GM18517 (cell line): ENCODE results near the gene KLHL29.

Source experiments
- ATAC-seq: cut with Tn5 transposase; IDR thresholded peaks from one replicate; pipeline ENCODE4 v1.9.1; 2021; ENCODE audit warnings: mild to moderate bottlenecking, moderate library complexity; ENCODE audit not compliant: unreplicated experiment

The KLHL29 gene

DNA sequence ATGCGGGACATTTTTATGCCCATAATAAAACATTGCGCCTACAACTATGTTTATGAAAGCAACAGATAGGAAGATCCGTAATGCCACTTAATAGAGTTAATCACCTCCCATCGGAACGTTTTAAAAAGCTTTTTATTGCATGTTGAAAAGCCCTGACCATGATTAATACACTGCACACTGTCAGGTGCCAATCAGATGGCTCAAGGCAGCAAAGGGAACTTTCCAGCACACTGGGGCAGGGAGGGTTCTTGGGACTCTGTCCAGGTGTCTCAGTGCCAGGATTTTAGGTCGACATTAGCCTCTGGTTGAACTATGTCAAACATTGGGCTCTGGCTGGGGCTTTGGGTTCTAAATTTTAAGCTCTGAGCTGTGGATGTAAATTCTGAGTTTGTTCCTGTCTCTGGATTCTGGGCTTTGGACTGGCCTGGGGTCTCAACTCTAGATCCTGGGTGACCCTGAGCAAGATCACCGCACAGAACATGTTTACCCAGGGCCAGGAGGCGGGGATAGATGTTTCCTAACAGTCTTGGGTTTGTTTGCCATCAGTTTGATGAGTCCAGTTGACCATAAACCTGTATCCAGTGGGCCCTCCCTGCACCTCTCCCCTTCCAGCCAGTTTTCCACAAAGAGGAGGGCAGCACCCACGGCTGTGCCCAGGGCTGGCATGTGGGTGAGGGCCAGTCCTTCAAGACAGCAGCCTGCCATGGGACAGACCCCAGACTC, 279.2 kb downstream of the KLHL29 start:
- ATAC-seq = no peak

DNA sequence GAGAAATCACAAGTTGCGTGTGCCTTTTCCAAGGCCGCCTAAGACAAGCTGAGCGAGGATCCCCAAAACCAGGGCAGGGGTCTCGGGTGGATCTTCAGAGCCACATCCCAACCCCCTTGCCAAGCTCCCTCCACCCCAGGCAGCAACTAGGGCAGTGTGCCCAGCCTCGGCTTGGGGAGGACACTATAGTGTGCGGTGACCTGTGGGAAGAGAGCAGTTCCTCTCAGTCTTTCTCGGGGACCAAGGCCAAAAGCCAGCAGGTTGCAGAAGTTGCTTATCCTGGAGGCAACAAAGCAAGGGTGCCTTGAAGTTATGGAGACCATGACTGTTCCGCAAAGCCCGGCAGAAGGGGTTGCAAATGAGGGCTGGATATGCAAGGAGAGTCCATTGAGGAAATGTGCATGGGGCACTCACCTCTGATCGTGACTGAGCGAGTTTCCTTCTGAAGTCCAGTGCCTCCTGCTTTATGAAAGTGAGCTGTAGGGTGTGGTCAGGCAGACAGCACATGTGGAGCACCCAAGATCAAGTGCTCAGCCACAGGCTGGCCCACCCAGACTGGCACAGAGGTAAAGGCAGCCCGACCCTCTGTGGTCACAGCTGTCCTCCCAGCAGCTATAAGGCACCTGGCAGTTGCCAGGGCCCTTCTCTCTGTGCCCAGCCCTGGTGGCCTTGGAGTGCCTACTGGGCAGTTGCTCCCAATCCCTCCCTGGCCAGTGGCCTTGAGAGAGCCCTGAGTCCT, 281.4 kb downstream of the KLHL29 start:
- ATAC-seq = no peak

DNA sequence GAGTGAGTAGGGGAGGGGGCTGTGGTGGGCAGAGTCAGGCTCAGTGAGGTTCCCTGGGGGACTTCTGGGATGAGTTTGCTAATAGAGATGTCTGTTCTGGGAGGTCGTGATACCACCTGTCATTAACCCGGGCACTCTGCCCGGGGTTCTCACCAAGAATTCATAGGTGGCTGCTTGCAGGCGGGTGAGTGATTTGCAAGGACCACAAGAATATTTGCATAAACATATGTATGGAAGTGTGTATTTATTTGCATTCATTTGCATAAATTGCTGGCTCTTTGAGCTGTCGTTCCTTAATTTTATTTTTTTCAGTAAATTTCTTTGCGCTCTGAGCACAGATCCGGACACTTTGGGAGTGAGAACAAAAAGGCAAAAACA, 282.0 kb downstream of the KLHL29 start:
- no peak for ATAC-seq

DNA sequence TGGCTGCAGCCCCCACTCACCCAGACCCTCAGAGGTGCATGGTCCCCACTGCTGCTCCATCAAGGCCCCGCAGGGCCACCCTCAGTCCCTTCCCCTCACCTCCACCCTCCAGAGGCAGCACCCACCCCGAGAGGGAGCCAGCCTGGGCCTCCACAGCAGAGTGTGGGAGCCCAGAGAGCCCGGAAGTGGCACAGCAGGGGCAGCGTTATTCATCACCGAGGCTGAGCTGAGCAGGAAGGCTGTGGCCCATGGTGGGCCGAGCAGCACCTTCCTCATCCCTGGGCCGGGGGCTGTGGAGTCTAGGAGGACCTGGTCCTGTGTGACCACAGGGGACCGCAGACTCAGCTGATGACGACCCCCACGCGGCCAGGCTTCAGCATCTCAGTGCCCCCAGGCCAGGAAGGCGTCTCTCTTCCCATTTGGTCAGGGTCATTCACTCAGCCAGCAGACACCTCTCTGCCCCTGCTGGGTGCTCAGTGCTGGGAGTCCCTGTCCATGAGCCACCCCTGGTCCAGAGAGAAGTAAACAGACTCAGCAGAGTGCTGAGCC, 283.9 kb downstream of the KLHL29 start:
- no peak for ATAC-seq

DNA sequence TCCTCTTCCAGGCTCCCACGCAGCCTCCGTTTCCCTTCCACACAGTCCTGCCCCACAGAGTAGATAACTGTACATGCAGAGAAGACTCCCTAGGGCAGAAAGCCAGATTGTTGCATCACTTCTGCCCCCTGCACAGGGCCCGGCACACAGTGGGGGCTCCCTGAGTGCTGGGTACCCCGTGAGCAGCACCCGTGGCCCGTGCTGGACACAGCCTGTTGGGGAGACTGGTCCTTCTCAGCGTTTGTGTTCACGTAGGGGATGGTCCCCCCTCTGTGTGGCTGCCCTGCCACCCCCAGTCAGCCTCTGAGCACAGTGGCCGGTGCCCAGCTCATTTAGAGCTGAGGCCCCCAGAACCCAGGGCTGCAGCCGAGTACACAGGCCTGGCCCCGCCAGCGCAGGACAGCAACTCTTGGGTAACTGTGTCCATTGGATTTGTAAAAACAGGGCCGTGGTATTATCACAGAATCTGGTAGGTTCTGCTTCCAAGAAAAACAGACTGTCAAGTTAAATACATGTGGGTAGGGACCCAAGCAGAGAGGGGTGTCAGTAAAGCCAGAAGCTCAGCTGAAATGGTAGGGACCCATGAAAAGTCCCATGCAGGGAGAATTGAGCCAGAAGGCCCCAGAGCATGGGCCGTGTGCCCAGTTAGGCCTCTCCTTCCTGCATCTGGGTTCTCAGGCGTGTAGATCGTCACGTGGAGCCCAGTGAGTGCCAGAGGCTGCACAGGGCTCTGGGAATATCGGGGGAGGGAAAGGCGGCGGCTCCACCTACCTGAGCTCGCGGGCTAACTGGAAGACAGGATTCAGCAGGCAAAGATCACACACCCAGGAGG, 284.6 kb downstream of the KLHL29 start:
- ATAC-seq = no peak

DNA sequence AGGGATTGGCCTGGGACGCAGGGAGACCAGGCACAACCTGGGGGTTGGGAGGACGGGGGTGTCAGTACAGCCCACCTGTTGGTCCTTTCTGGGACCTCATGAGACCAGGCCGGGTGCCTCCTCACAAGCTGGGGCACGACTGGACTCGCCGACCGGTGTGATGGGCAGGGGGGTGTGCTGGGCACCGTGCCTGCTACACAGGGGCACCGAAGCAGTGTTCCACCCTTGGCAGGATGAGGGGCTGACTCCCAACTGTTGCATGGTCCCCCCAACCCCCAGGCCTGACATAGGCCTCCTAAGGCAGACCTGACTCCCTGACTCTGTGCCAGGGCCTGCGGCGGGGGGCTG, 285.2 kb downstream of the KLHL29 start:
- no peak for ATAC-seq

DNA sequence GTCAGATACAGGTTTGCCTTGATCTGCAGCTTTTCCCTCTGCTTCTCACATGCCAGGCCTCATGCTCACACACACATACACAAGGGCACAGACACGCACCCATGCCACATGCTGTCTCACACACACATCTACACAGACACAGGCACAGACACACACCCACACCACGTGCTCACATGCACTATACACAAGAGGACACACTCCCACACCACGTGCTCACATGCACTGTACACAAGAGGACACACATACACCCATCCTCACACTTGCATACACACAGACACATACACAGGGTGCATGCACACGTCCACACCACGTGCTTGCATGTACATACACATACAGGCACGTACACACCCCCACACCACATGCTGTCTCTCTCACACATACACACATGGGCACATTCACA, 288.1 kb downstream of the KLHL29 start:
- no peak for ATAC-seq

DNA sequence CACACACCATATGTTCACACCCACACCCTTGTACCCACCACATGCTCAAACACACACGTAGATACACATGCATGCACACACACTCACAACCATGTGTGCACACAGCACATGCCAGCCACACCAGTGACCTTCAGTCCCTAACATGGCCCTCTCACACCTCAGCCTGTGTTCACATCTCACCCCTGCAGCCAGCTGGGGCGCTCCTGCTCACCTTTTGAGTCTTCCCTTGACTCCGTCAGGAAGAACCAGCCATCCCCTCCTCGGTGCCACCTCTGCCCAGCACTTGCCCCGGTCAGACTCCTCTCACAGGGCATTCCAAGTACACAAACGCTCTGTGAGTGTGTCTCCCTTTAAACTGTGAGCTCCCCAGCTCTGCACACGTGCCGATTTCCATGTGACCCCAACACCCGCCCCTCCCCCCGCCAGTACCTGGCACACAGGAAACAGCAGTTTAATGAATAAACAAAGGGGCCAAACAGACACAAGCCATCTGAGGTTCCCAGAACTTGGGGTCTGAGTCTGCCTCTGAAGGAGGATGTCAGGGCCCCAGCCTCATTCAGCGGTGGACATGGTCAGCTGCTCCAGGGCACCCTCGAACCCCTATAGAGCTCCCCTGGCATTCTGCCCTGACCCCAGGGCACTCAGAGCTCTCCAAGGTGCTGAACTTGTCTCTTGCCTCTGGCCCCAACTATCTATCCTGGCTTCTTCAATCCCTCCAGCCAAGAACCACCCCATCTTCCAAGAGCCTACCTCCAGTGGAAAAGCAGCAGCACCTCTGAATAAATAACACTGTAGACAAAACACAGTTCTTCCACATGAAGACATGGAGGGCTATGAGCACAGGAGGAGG, 289.1 kb downstream of the KLHL29 start:
- no peak for ATAC-seq

DNA sequence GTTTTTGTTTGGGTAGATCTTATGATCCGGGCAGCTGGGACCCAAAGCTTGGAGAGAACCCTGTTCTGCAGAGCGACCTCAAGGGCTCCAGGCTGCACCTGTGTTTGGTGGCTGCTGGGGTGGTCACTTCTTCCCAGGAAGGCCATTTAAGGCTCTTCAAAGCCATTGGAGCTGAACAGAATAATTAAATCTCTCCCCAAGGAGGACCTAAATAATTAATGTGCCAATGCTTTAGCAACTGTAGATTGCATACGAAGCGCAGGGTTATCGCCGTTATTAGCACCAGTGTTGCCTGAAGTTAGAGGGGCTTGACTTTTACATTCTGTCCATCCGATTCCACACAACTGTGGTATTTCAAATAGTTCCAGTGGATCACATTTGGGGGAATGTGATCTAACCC, 290.5 kb downstream of the KLHL29 start:
- ATAC-seq = no peak

DNA sequence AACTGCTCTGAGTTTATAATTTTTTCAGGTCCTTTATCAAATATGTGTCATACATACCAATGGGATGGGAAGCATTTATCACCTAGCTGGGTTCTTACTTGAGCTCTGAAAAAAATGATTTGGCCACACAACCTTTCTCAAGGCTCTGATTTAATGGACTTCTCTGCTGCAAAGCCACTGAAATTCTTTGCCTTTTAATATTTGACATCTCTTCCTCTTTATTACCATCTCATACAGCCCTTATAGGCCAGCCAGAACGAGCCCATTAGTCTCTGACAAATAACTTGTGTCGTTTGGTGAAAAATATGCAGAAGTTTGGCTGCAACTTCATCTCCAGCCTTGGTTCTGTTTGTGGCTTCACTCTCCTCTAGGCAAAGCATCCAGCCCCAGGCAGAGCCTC, 292.9 kb downstream of the KLHL29 start:
- no peak for ATAC-seq

DNA sequence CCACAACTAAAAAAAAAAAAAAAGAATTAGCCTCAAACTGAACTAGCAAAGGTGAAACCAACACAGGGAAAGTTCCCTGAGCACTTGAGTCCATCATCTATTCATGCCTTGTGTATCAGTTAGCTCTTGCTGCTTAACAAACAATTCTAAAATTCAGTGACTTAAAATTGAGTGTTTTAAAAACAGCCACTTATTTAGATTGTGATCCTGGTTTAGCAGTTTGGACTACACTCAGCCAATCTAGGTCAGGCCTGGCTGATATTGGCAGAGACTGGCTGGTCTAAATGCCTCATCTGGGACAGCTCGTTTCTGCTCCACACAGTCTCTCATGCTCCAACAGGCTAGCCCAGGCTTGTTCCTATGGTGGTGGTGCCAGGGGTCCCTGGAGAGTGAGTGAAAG, 294.1 kb downstream of the KLHL29 start:
- no peak for ATAC-seq

DNA sequence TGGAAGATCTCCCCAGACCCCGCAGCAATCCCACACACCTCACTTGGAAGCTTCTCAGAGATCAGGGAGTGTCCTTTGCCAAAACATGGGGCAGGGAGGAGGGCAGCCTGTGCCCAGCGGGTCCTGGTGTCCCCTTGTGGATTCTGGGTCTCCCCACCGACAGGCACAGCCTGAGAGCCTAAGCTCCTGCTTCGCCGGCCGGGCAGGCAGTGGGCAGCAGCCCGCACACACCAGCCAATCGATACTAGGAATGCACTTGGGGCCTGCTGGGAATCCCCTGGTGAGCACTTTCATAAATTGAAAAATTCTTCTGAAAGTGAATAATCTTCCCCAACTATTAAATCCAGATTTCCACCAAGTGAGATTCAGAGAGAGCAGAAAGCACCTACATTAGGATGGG, 296.0 kb downstream of the KLHL29 start:
- ATAC-seq = no peak

DNA sequence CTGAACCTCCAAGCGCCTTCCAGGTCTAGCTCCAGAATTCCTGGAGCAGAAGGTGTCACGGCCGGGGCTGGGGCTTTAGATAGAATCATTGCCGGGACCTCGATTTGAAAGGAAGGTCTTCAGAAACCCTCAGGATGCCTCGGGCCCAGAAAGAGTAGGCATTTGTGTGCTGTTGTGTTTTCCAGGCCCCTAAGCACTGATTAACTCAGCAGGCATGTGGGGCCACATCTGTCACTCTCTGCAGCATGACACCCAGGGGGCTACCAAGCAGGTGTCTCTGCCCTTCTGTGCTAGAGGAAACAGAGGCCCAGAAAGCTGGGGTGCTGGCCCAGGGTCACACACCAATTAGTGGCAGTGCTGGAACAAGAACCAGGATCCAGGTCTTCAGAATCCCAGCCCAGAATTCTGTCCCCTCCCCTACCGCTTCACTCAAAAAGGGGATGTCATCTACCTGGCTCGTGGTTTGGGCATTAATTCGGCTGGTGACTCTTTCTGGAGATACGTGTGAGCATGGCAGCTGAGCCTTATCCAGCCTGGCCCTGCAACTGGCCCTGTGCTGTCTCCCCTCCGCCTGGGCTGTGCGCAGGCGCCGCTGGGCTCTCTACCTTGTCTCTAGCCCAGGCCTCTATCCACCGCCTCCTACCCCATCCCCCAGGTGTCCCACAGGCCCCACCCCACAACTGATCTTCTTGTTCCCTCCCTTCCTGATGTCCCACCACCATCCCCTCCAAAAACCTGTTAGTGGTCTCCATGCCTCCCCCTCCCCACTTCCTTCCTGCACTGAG, 296.6 kb downstream of the KLHL29 start:
- ATAC-seq = no peak

DNA sequence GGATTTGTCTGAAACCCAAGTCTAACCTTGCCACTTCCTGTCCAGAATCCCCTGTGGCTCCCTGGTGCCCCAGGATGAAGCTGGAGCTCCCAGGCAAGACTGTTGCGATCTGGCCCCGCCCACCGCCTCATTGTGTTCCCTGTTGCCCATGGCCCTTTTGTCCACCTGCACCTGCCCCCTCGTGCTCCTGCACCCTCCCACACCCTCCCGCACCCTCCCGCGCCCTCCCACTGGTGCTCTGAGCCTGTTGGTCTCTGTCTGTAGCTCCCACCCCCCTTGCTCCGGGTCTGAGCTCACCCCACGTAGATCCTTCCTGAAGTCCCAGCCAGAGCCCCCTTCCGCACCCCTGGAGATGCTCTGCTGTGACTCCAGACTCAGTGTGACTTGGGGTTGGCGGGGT, 297.5 kb downstream of the KLHL29 start:
- no peak for ATAC-seq

DNA sequence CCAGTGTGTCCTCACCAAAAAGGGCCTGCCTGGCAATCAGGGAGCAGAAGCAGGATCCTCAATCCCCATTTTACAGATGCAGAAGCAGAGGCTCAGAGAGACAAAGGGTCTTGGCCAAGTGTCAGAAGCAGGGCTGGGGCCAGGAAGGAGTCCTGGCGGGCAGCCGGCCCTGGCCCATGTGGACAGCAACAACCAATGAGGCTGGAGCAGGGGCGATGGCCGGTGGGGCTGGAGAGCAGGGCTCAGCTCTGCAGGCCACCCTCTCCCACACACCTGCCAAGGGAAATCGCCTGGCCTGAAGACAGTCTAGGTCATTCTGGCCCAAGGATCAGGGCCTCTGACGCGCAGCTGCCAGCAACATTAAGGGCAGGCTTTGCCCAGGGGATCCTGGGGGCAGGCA, 298.0 kb downstream of the KLHL29 start:
- ATAC-seq = no peak

DNA sequence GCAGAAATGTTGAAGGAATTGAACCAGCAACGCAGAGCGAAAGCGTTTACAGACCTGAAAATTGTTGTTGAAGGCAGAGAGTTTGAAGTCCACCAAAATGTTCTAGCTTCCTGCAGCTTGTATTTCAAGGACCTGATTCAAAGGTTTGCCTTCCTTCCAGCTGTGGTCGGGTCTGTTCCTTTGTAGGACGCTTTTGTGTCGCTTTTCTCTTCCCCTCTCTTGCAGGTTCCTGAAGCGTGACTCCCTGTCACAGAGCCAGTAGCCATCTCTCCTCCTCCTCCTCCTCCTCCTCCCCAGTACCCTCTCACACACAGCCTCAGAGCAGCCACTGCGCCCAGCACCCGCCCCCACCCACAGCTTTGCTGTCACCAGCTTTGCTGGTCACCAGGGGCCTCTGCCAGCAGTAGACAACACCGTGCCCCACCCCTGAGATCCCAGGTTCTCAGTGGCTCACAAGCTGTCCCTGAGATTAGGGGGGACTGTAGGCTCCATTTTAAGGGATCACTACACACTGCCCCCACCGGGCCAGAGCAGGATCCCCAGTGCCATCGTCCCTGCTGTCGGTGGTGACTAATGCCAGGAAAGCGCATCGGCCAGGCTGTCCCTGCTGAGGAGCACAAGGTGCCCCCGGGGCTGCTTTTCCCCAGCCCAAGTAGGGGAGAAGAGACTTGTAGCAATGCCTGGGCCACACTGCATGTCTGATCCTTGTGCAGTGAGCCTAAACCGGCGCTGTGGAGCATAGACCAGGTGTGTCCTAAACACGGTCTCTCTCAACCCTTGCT, 299.6 kb downstream of the KLHL29 start:
- ATAC-seq = no peak

DNA sequence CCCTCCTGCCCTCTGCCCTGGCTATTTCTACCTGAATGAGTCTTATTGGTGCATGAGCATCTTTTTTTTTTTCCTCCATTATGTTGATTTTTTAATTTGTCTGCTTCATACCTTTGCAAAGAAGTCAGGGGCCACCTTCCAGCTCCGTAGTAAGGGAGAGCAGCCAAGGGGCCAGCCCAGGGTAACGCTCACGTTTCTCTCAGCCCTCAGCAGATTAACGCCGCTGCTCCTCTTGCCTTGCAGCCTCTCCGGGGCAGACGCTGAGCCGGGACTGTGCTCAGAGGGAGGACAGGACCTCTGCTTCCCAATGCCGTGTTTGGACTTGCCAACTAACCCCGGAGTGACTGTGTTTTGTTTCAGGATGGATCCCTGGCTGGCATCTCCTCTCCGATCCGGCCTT, 300.2 kb downstream of the KLHL29 start:
- ATAC-seq = no peak

DNA sequence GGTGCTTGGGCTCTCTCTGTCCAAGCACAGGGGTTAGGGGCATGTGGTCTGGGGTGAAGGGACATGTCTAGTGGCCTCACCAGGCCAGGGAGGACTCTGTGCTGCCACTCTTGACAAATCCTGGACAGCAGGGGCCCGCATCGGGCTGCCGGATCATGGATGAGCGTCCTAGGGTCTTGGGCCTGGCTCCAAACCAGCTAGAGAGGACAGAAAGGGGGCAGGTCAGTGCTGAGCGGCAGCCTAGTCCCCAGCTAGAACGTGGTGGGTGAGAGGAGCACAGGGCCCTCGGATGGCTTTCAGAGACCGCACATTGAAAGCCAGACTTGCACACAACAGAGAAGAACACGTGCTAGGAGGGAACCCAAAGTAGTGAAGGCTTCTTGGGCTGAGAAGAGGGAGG, 300.7 kb downstream of the KLHL29 start:
- no peak for ATAC-seq

DNA sequence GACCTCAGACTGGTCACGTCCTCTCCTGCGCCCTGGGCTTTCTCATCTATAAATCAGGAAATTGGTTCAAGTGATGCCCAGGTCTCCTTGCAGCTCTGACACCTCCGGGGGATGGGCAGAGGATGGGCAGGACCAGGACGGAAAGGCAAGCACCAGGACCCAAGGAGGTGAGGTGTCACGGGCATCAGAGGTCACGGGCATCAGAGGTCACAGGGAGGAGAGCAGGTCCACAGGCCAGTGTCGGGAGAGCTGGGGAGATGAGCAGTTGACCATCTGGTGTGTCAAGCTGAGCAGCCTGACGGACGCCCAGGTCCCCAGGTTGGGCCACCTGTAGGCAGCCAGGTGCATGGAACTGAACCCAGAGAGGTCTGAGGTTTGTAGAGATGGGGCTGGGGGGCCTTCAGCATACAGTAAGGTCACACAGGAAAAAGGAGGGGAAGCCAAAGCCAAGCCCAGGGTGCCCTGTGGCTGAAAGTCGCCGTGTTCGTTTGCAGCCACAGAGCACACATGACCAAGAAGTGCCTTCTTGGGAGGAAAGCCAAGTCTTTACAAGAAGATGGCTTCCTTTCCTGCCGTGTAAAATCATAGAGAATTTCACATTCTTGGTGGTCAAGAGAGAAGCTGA, 301.5 kb downstream of the KLHL29 start:
- no peak for ATAC-seq
